HepG2 (cell line): ENCODE measurements around the gene USP35. TPM values are rescaled to one million over a fixed set of nuclear protein-coding genes. Genes with fewer than 3 reads are reported as not detected.

ENCODE experiments used
- ATAC-seq: fragments of 200-7000 bp; cut with Tn5 transposase; 3 replicates; pipeline ENCODE4 v1.9.1; 2020; ENCODE audit warnings: mild to moderate bottlenecking, moderate library complexity
- BruUV-seq: library from RNA; stranded (reverse); fragments of 400-500 nt; replicated peaks from 2 replicates; lab custom pipeline; 2021; lab: Mats Ljungman, UMichigan
- CTCF ChIA-PET: fragments of 300-600 bp; formaldehyde crosslinking; extraction: SDS; loops from one replicate; lab custom pipeline; 2021; ENCODE audit warnings: low total read pairs, inconsistent platforms, low intra/inter-chr PET ratio; lab: Yijun Ruan, JAX
- POLR2A ChIA-PET: fragments of 350-600 bp; sonication (Branson Sonifier 250); formaldehyde crosslinking; loops from one replicate; lab custom pipeline; 2020; ENCODE audit warnings: antibody characterized with exemption, inconsistent platforms; lab: Yijun Ruan, JAX
- DNase-seq: peaks from one replicate; pipeline ENCODE4 v3.0.0-alpha.2; 2015; ENCODE audit warnings: low spot score
- FAIRE-seq: peaks from 3 replicates; lab custom pipeline; 2011; peaks lifted over from hg19 to GRCh38; lab: Jason Lieb, UNC
- H2AFZ ChIP-seq: one replicate; pipeline ENCODE4 v1.6.1; 2011; ENCODE audit warnings: low read length, inconsistent platforms
- H3K27ac ChIP-seq: fragments of 300-600 bp; 3 replicates; pipeline ENCODE4 v1.8.0; 2011; ENCODE audit warnings: mixed run types, mild to moderate bottlenecking, mixed read lengths, low read length, inconsistent platforms; ENCODE audit not compliant: insufficient read depth; ENCODE audit errors: extremely low read length
- H3K27me3 ChIP-seq, 2 experiments: fragments of 200-600 bp in 1 of 2; 2 replicates in 1 of 2; 3 replicates in 1 of 2; pipeline versions ENCODE4 v1.6.0 to v1.8.0; 2011; ENCODE audit warnings: low read length in 2 of 2, mild to moderate bottlenecking in 2 of 2, moderate library complexity in 2 of 2, inconsistent platforms in 1 of 2; ENCODE audit not compliant: insufficient read depth in 2 of 2, control insufficient read depth in 1 of 2
- H3K36me3 ChIP-seq, 2 experiments: fragments of 200-600 bp in 1 of 2; replicated peaks in 1 of 2; 2 replicates in 1 of 2; 3 replicates in 1 of 2; pipeline versions ENCODE4 v1.5.1 to v1.8.0; 2011; ENCODE audit warnings: low read length in 2 of 2, inconsistent platforms in 1 of 2; ENCODE audit not compliant: insufficient read depth in 2 of 2, control insufficient read depth in 1 of 2
- H3K4me1 ChIP-seq: 2 replicates; pipeline ENCODE4 v1.5.1; 2012; ENCODE audit warnings: low read length, inconsistent platforms; ENCODE audit not compliant: insufficient read depth
- H3K4me2 ChIP-seq: 2 replicates; pipeline ENCODE4 v1.6.0; 2011; ENCODE audit warnings: low read depth, low read length, inconsistent platforms
- H3K4me3 ChIP-seq, 3 experiments: fragments of 200-600 bp in 1 of 3; sonication (generic), shearing (Covaris generic) in 1 of 3; replicated peaks in 1 of 3; 2 replicates each; pipeline ENCODE4 v1.5.1; 2011 to 2016; ENCODE audit warnings: low read length in 3 of 3, inconsistent platforms in 2 of 3, low read depth in 2 of 3, mild to moderate bottlenecking in 2 of 3, control low read depth in 1 of 3, mixed read lengths in 1 of 3; ENCODE audit not compliant: insufficient read depth in 1 of 3
- H3K79me2 ChIP-seq: one replicate; pipeline ENCODE4 v1.6.1; 2011; ENCODE audit warnings: low read length, inconsistent platforms; ENCODE audit not compliant: insufficient read depth
- H3K9ac ChIP-seq: 2 replicates; pipeline ENCODE4 v1.6.0; 2011; ENCODE audit warnings: mild to moderate bottlenecking, low read depth, low read length, inconsistent platforms; ENCODE audit not compliant: insufficient read depth
- H3K9me3 ChIP-seq: 2 replicates; pipeline ENCODE4 v1.5.1; 2012; ENCODE audit warnings: mild to moderate bottlenecking, low read length
- H4K20me1 ChIP-seq: 2 replicates; pipeline ENCODE4 v1.6.0; 2011; ENCODE audit warnings: inconsistent platforms, mild to moderate bottlenecking, low read length, moderate library complexity; ENCODE audit not compliant: insufficient read depth
- AGO1 ChIP-seq: fragments of 200-400 bp; formaldehyde crosslinking; IDR thresholded peaks from 2 replicates; pipeline ENCODE4 v1.6.1; 2017; ENCODE audit warnings: mild to moderate bottlenecking, low read depth, low read length, moderate library complexity; ENCODE audit not compliant: poor library complexity, severe bottlenecking
- HDAC6 ChIP-seq: fragments of 200-600 bp; sonication (generic); IDR thresholded peaks from 2 replicates; pipeline ENCODE4 v1.7.0; 2017; ENCODE audit warnings: mild to moderate bottlenecking, antibody characterized with exemption, low read length, low read depth
- HMG20A ChIP-seq: IDR thresholded peaks from 2 replicates; pipeline ENCODE4 v1.6.1; 2016; ENCODE audit warnings: borderline replicate concordance
- KLF12 ChIP-seq: sonication (generic); formaldehyde crosslinking; IDR thresholded peaks from 2 replicates; pipeline ENCODE4 v1.4.0; 2020; ENCODE audit warnings: missing genetic modification reagents, borderline replicate concordance
- RAD51 ChIP-seq: fragments of 450-650 bp; IDR thresholded peaks from 2 replicates; pipeline ENCODE4 v1.6.1; 2016; ENCODE audit warnings: borderline replicate concordance
- SNAPC2 ChIP-seq: sonication (generic); formaldehyde crosslinking; IDR thresholded peaks from 2 replicates; pipeline ENCODE4 v1.8.1; 2022; ENCODE audit warnings: mild to moderate bottlenecking, missing genetic modification reagents
- STAT5B ChIP-seq: sonication (generic); formaldehyde crosslinking; IDR thresholded peaks from 2 replicates; pipeline ENCODE4 v1.4.0; 2020; ENCODE audit warnings: missing genetic modification reagents
- ZBTB40 ChIP-seq, 2 experiments: fragments of 450-650 bp in 1 of 2; sonication (generic) in 1 of 2; formaldehyde crosslinking in 1 of 2; IDR thresholded peaks; 2 replicates each; pipeline versions ENCODE4 v1.6.1 to v1.8.0; 2016 to 2022; ENCODE audit warnings: antibody characterized with exemption in 1 of 2, mild to moderate bottlenecking in 1 of 2, missing genetic modification reagents in 1 of 2
- ZNF724P ChIP-seq: sonication (generic); formaldehyde crosslinking; IDR thresholded peaks from 2 replicates; pipeline ENCODE4 v1.8.0; 2022; ENCODE audit warnings: missing genetic modification reagents, borderline replicate concordance
- ZNF75D ChIP-seq: sonication (generic); formaldehyde crosslinking; IDR thresholded peaks from 2 replicates; pipeline ENCODE4 v1.8.1; 2023; ENCODE audit warnings: missing genetic modification reagents, mild to moderate bottlenecking, borderline replicate concordance
- ZNF878 ChIP-seq: sonication (generic); formaldehyde crosslinking; IDR thresholded peaks from 2 replicates; pipeline ENCODE4 v1.8.1; 2023; ENCODE audit warnings: mild to moderate bottlenecking, missing genetic modification reagents, moderate library complexity
- ZSCAN21 ChIP-seq: sonication (generic); formaldehyde crosslinking; IDR thresholded peaks from 2 replicates; pipeline ENCODE4 v1.8.0; 2022; ENCODE audit warnings: mild to moderate bottlenecking, missing genetic modification reagents, moderate library complexity, borderline replicate concordance
- WGBS: methylation state at CpG from one replicate; pipeline ENCODE4 v1.1.6; 2017; ENCODE audit warnings: low lambda C conversion rate; 5-methylcytosine and 5-hydroxymethylcytosine counted together
- in situ Hi-C: cut with HindIII; loops from 2 replicates; pipeline ENCODE4 v1.10.0; 2017; ENCODE audit warnings: low pct_unique_long_range_greater_than_20kb; ENCODE audit not compliant: extremely low pct_ligation_motif_present
- intact Hi-C: fragments of 100-400 bp; cut with micrococcal nuclease; formaldehyde crosslinking; loops from one replicate; pipeline ENCODE4 v1.10.0; 2022; ENCODE audit not compliant: unreplicated experiment
- polyA plus RNA-seq, 8 experiments: library from polyadenylated mRNA; depleted of rRNA in 3 of 8; stranded (reverse) in 7 of 8; unstranded in 1 of 8; fragments of >200 nt; fragmentation: Illumina TruSeq in 4 of 8; extraction: Trizol in 4 of 8; gene quantifications; 2 replicates each; pipeline versions ENCODE4 v1.2.1 to v1.2.3, GENCODE V29; 2011 to 2016; ENCODE audit warnings: low read depth in 4 of 8, missing spikeins in 1 of 8, mixed read lengths in 1 of 8; ENCODE audit not compliant: insufficient read depth in 1 of 8
- total RNA-seq, 5 experiments: library from RNA; depleted of rRNA; stranded (reverse); fragments of >200 nt; fragmentation: Illumina TruSeq; extraction: Trizol; gene quantifications; 2 replicates each; pipeline ENCODE4 v1.2.3, GENCODE V29; 2016; ENCODE audit warnings: low read depth in 1 of 5
- TF ChIP-seq, protein P1 (sequence below): sonication (generic); formaldehyde crosslinking; IDR thresholded peaks from 2 replicates; pipeline ENCODE4 v1.5.0; 2020; ENCODE audit warnings: mild to moderate bottlenecking, missing genetic modification reagents

The USP35 gene
- total and polyA plus RNA-seq, 2 of the 13 experiments (the other 11 are each of a cell fraction or from before 2014, with no cell fraction given) = 4.6 to 7.7 TPM

- in situ Hi-C loops = no loop called here
- Histone ChIP-seq H3K27ac (peak overlapping the region; percentile 36), H3K9ac (no peak overlapping the region), H3K4me2 (no peak overlapping the region), H3K4me3 (no peak overlapping the region), H3K36me3 (peaks cover 4 to 5% of the 10 kb centered on the region in 2 experiments; a peak in 2 of 5 replicates), H4K20me1 (no peaks in the 10 kb centered on the region), H3K27me3 (no peaks in the 10 kb centered on the region; a peak in 1 of 5 replicates), H3K79me2 (peaks cover 3% of the 10 kb centered on the region), H3K9me3 (no peaks in the 10 kb centered on the region), H3K4me1 (peaks cover 64% of the 10 kb centered on the region), H2AFZ (no peak overlapping the region)
- POLR2A ChIA-PET = interaction anchor here (1.5 to 1.7 kb wide), 3 partner anchors 9 to 382 kb away, joined by 3 to 9 read pairs (median 5); partner anchors contain the start of genes INTS4 and NARS2
- CTCF ChIA-PET = no interaction called here
- BruUV-seq = no TSS peak
- FAIRE-seq (no peak), DNase-seq (no peak), ATAC-seq (no peak)
- whole genome bisulfite sequencing = 99% methylated on average over 4 of the region's 4 CpGs
- intact Hi-C loops = no loop called here
- TF ChIP-seq HMG20A (CRISPR knock-in tag) (no peak), AGO1 (no peak), ZBTB40 (IDR thresholded peaks at IDR 0.05) (no peak), ZBTB40 (CRISPR knock-in tag; IDR thresholded peaks at IDR 0.05) (no peak), ZNF75D (CRISPR knock-in tag) (no peak), ZSCAN21 (CRISPR knock-in tag) (no peak), STAT5B (CRISPR knock-in tag) (no peak), ZNF724P (CRISPR knock-in tag) (no peak), HDAC6 (no peak), KLF12 (no peak), ZNF878 (CRISPR knock-in tag) (no peak), RAD51 (no peak), SNAPC2 (CRISPR knock-in tag) (no peak)
- TF ChIP-seq, protein P1, sequence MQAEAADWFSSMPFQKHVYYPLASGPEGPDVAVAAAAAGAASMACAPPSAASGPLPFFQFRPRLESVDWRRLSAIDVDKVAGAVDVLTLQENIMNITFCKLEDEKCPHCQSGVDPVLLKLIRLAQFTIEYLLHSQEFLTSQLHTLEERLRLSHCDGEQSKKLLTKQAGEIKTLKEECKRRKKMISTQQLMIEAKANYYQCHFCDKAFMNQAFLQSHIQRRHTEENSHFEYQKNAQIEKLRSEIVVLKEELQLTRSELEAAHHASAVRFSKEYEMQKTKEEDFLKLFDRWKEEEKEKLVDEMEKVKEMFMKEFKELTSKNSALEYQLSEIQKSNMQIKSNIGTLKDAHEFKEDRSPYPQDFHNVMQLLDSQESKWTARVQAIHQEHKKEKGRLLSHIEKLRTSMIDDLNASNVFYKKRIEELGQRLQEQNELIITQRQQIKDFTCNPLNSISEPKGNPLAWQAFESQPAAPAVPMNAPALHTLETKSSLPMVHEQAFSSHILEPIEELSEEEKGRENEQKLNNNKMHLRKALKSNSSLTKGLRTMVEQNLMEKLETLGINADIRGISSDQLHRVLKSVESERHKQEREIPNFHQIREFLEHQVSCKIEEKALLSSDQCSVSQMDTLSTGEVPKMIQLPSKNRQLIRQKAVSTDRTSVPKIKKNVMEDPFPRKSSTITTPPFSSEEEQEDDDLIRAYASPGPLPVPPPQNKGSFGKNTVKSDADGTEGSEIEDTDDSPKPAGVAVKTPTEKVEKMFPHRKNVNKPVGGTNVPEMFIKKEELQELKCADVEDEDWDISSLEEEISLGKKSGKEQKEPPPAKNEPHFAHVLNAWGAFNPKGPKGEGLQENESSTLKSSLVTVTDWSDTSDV (CRISPR knock-in tag) = no peak
These were observed 4.2 kb downstream of the USP35 start for GRCh38 chr11:78192911-78193351.
